Stimulated activated naive CD8-positive, alpha-beta T cell treated with anti-CD3 and anti-CD28 coated beads, Interleukin-15, Interleukin-2, amounts not matched to agents 100 ng/mL and 50 ng/mL, for 24 hours (primary cell): Measurements from ENCODE around the gene SLFN14.
A peak's percentile ranks its signal among the peaks of the same experiment; 100 is the strongest.

ENCODE experiments used
- H3K27ac Mint-ChIP-seq: one replicate; pipeline ENCODE4 v1.8.0; 2021; ENCODE audit warnings: mild to moderate bottlenecking, mixed read lengths
- H3K27me3 Mint-ChIP-seq: one replicate; pipeline ENCODE4 v1.8.0; 2021; ENCODE audit warnings: mixed read lengths
- H3K36me3 Mint-ChIP-seq: one replicate; pipeline ENCODE4 v1.8.0; 2021; ENCODE audit warnings: low read depth, mixed read lengths
- H3K4me1 Mint-ChIP-seq: one replicate; pipeline ENCODE4 v1.8.0; 2021; ENCODE audit warnings: low read depth, mixed read lengths
- H3K4me3 Mint-ChIP-seq: one replicate; pipeline ENCODE4 v1.8.0; 2021; ENCODE audit warnings: mild to moderate bottlenecking, mixed read lengths
- H3K9me3 Mint-ChIP-seq: one replicate; pipeline ENCODE4 v1.8.0; 2021; ENCODE audit warnings: mixed read lengths

SLFN14 gene

GRCh38 chr17:35560703-35561102, at the start of gene SLFN14:
Gene SLFN14 (minus strand): TSS chr17:35560819. CDS start chr17:35558062, 2,757 bp downstream.
- Mint-ChIP-seq H3K4me1 (peaks cover 8% of the 10 kb centered on the region), H3K27me3 (peaks cover 5% of the 10 kb centered on the region), H3K36me3 (no peaks in the 10 kb centered on the region), H3K9me3 (no peaks in the 10 kb centered on the region), H3K4me3 (no peak within 1 kb of the TSS), H3K27ac (peak within 1 kb of the TSS; percentile 49)

GRCh38 chr17:35609831-35610230, 49.2 kb upstream of the SLFN14 start:
- Mint-ChIP-seq H3K36me3 (peaks cover 56% of the 10 kb centered on the region), H3K4me1 (no peaks in the 10 kb centered on the region), H3K9me3 (no peaks in the 10 kb centered on the region), H3K4me3 (no peak overlapping the region), H3K27ac (no peak overlapping the region), H3K27me3 (no peaks in the 10 kb centered on the region)

- H3K4me3 Mint-ChIP-seq = no peak overlapping the region
- H3K27ac Mint-ChIP-seq = no peak overlapping the region
- H3K9me3 Mint-ChIP-seq = no peaks in the 10 kb centered on the region
- no peaks in the 10 kb centered on the region for H3K4me1 Mint-ChIP-seq
- H3K27me3 Mint-ChIP-seq = no peaks in the 10 kb centered on the region
- peaks cover 67% of the 10 kb centered on the region for H3K36me3 Mint-ChIP-seq
Observed at GRCh38 chr17:35607239-35607847, 46.7 kb upstream of the SLFN14 start.

GRCh38 chr17:35605678-35606077, 45.1 kb upstream of the SLFN14 start:
- no peak overlapping the region for H3K4me3 Mint-ChIP-seq
- H3K9me3 Mint-ChIP-seq = no peaks in the 10 kb centered on the region
- H3K36me3 Mint-ChIP-seq = peaks cover 68% of the 10 kb centered on the region
- H3K27me3 Mint-ChIP-seq = no peaks in the 10 kb centered on the region
- no peaks in the 10 kb centered on the region for H3K4me1 Mint-ChIP-seq
- no peak overlapping the region for H3K27ac Mint-ChIP-seq

GRCh38 chr17:35603674-35604073, 43.1 kb upstream of the SLFN14 start:
- H3K4me3 Mint-ChIP-seq = no peak overlapping the region
- no peaks in the 10 kb centered on the region for H3K9me3 Mint-ChIP-seq
- no peaks in the 10 kb centered on the region for H3K4me1 Mint-ChIP-seq
- H3K36me3 Mint-ChIP-seq = peaks cover 72% of the 10 kb centered on the region
- no peak overlapping the region for H3K27ac Mint-ChIP-seq
- no peaks in the 10 kb centered on the region for H3K27me3 Mint-ChIP-seq

GRCh38 chr17:35597604-35598003, 37.0 kb upstream of the SLFN14 start:
- H3K27me3 Mint-ChIP-seq = no peaks in the 10 kb centered on the region
- H3K4me3 Mint-ChIP-seq = no peak overlapping the region
- no peaks in the 10 kb centered on the region for H3K4me1 Mint-ChIP-seq
- no peak overlapping the region for H3K27ac Mint-ChIP-seq
- H3K36me3 Mint-ChIP-seq = peaks cover 73% of the 10 kb centered on the region
- no peaks in the 10 kb centered on the region for H3K9me3 Mint-ChIP-seq

- Mint-ChIP-seq H3K4me3 (no peak overlapping the region), H3K27ac (peak overlapping the region; percentile 21), H3K36me3 (peaks cover 69% of the 10 kb centered on the region)
Observed at GRCh38 chr17:35596530-35597233, 36.1 kb upstream of the SLFN14 start.

GRCh38 chr17:35596072-35596471, 35.5 kb upstream of the SLFN14 start:
- H3K9me3 Mint-ChIP-seq = no peaks in the 10 kb centered on the region
- no peaks in the 10 kb centered on the region for H3K4me1 Mint-ChIP-seq
- H3K27me3 Mint-ChIP-seq = no peaks in the 10 kb centered on the region
- peaks cover 65% of the 10 kb centered on the region for H3K36me3 Mint-ChIP-seq
- no peak overlapping the region for H3K27ac Mint-ChIP-seq
- no peak overlapping the region for H3K4me3 Mint-ChIP-seq

More at GRCh38 chr17:35596530-35597233, 36.1 kb upstream of the SLFN14 start:
- Mint-ChIP-seq H3K9me3 (no peaks in the 10 kb centered on the region), H3K27me3 (no peaks in the 10 kb centered on the region), H3K4me1 (no peaks in the 10 kb centered on the region)

- Mint-ChIP-seq H3K4me3 (peak overlapping the region; percentile 97), H3K27me3 (no peaks in the 10 kb centered on the region), H3K27ac (peak overlapping the region; percentile 99), H3K9me3 (no peaks in the 10 kb centered on the region), H3K4me1 (peaks cover 41% of the 10 kb centered on the region), H3K36me3 (peaks cover 10% of the 10 kb centered on the region)
Observed at GRCh38 chr17:35588196-35588920, 27.7 kb upstream of the SLFN14 start.

- Mint-ChIP-seq H3K4me3 (peak within 1 kb of the TSS; percentile 97), H3K27ac (peak within 1 kb of the TSS; percentile 99), H3K36me3 (peaks cover 8% of the 10 kb centered on the region), H3K27me3 (no peaks in the 10 kb centered on the region), H3K9me3 (no peaks in the 10 kb centered on the region), H3K4me1 (peaks cover 41% of the 10 kb centered on the region)
Observed at GRCh38 chr17:35587074-35587961, 26.7 kb upstream of the SLFN14 start, which contains the start of gene AP2B1. Gene AP2B1 (plus strand): TSS chr17:35587322. CDS start chr17:35594031, 6,709 bp downstream.

GRCh38 chr17:35586569-35587073, 26.0 kb upstream of the SLFN14 start:
- Mint-ChIP-seq H3K4me1 (peaks cover 41% of the 10 kb centered on the region), H3K9me3 (no peaks in the 10 kb centered on the region), H3K27ac (peak overlapping the region; percentile 99), H3K36me3 (peaks cover 4% of the 10 kb centered on the region), H3K4me3 (peak overlapping the region; percentile 97), H3K27me3 (no peaks in the 10 kb centered on the region)

- Mint-ChIP-seq H3K36me3 (peaks cover 4% of the 10 kb centered on the region), H3K4me1 (peaks cover 30% of the 10 kb centered on the region), H3K9me3 (no peaks in the 10 kb centered on the region), H3K27me3 (no peaks in the 10 kb centered on the region), H3K27ac (no peak overlapping the region), H3K4me3 (no peak overlapping the region)
Observed at GRCh38 chr17:35584061-35584460, 23.4 kb upstream of the SLFN14 start.

GRCh38 chr17:35578929-35579432, 18.4 kb upstream of the SLFN14 start:
- peaks cover 20% of the 10 kb centered on the region for H3K36me3 Mint-ChIP-seq
- no peaks in the 10 kb centered on the region for H3K9me3 Mint-ChIP-seq
- peak overlapping the region; percentile 99 for H3K4me3 Mint-ChIP-seq
- H3K4me1 Mint-ChIP-seq = peaks cover 32% of the 10 kb centered on the region
- peak overlapping the region; percentile 99 for H3K27ac Mint-ChIP-seq
- no peaks in the 10 kb centered on the region for H3K27me3 Mint-ChIP-seq
